ENCODE results near the gene ASPRV1. TPM values are rescaled to one million over a fixed set of nuclear protein-coding genes. Genes with fewer than 3 reads are reported as not detected.

The ASPRV1 gene
- polyA plus RNA-seq, 12 donors, result 1.6 to 4.6 (median 2.8) TPM; not detected in 2

DNA sequence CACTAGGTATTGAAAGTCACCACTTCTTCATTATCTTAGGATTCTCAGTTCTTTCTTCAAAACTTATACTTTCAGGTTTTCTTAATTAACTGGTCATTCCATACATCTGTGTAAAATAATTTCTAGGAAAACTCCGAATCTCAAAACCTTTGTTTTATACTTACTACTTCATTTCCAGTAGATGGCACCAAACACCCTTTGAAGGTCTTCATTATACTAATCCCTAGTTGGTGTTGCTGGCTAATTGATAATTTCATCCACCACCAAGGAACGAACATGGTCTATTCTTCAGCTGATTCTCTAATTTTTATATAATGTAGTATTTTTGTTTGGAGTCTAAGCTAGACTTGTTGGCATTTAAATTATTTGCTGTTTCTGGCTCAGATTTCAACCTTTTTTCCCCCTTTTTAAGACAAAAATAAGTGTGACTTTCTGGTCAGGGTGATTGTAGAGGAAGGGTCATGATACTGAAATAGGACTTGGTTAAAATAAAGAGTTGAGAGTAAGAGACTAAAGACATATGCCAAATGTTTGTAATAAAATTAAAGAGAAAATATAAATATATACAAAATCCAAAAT, 49.4 kb downstream of the ASPRV1 start:
- DNase-seq, result peak; percentile 48

Other genes with a start within 250 kb of the ASPRV1 start
- gene ANXA4, start 219.5 kb downstream of the ASPRV1 start, polyA plus RNA-seq (ENCODE audit: insufficient read length in 12 of 12), result 10 to 100 TPM in 11 of 12 donors, not detected in 1; 24.0 to 68.2 (median 29.4) TPM
- gene GMCL1, start 132.0 kb downstream of the ASPRV1 start, polyA plus RNA-seq (ENCODE audit: insufficient read length in 12 of 12), result 10 to 100 TPM in 9 of 12 donors, 1 to 10 TPM in 2, not detected in 1; 9.5 to 19.4 (median 11.4) TPM
- 100 to 1,000 TPM in 1 of 12 donors, 10 to 100 TPM in 10, not detected in 1; 63.4 to 118 (median 71.4) TPM for gene SNRNP27, start 67.7 kb downstream of the ASPRV1 start, polyA plus RNA-seq (ENCODE audit: insufficient read length in 12 of 12)
- gene MXD1, start 46.5 kb downstream of the ASPRV1 start, polyA plus RNA-seq (ENCODE audit: insufficient read length in 12 of 12), result 1 to 10 TPM in 11 of 12 donors, not detected in 1; 3.9 to 9.6 (median 6.1) TPM
- 100 to 1,000 TPM in 11 of 12 donors, not detected in 1; 201 to 310 (median 264) TPM for gene PCBP1, start 125.8 kb upstream of the ASPRV1 start, polyA plus RNA-seq (ENCODE audit: insufficient read length in 12 of 12)
- gene C2orf42, start 229.4 kb upstream of the ASPRV1 start, polyA plus RNA-seq (ENCODE audit: insufficient read length in 12 of 12), result 10 to 100 TPM in 3 of 12 donors, 1 to 10 TPM in 8, not detected in 1; 7.5 to 12.9 (median 9.7) TPM